Activated naive CD8-positive, alpha-beta T cell (primary cell): Measurements from ENCODE around the gene MYO15A.

Source experiments
- H3K27ac Mint-ChIP-seq: one replicate; pipeline ENCODE4 v1.8.0; 2021; ENCODE audit warnings: mixed read lengths
- H3K27me3 Mint-ChIP-seq: one replicate; pipeline ENCODE4 v1.8.0; 2021; ENCODE audit warnings: mixed read lengths
- H3K36me3 Mint-ChIP-seq: one replicate; pipeline ENCODE4 v1.8.0; 2021; ENCODE audit warnings: mixed read lengths
- H3K4me1 Mint-ChIP-seq: one replicate; pipeline ENCODE4 v1.8.0; 2021; ENCODE audit warnings: low read depth, mixed read lengths
- H3K4me3 Mint-ChIP-seq: one replicate; pipeline ENCODE4 v1.8.0; 2021; ENCODE audit warnings: mild to moderate bottlenecking, mixed read lengths
- H3K9me3 Mint-ChIP-seq: one replicate; pipeline ENCODE4 v1.8.0; 2021; ENCODE audit warnings: low read depth, mixed read lengths

The MYO15A gene

GRCh38 chr17:18115517-18115916 is 7.0 kb downstream of the MYO15A start:
- Mint-ChIP-seq H3K4me1 (no peaks in the 10 kb centered on the region), H3K27ac (no peak overlapping the region), H3K36me3 (no peaks in the 10 kb centered on the region), H3K27me3 (no peaks in the 10 kb centered on the region), H3K9me3 (no peaks in the 10 kb centered on the region), H3K4me3 (no peak overlapping the region)

GRCh38 chr17:18116078-18116477 is 7.5 kb downstream of the MYO15A start:
- Mint-ChIP-seq H3K9me3 (no peaks in the 10 kb centered on the region), H3K4me1 (no peaks in the 10 kb centered on the region), H3K4me3 (no peak overlapping the region), H3K36me3 (no peaks in the 10 kb centered on the region), H3K27ac (no peak overlapping the region), H3K27me3 (no peaks in the 10 kb centered on the region)

GRCh38 chr17:18117533-18117932 is 9.0 kb downstream of the MYO15A start:
- H3K9me3 Mint-ChIP-seq, result no peaks in the 10 kb centered on the region
- H3K4me1 Mint-ChIP-seq, result no peaks in the 10 kb centered on the region

GRCh38 chr17:18117982-18118975 is 9.7 kb downstream of the MYO15A start:
- Mint-ChIP-seq H3K4me1 (no peaks in the 10 kb centered on the region), H3K27me3 (no peaks in the 10 kb centered on the region), H3K9me3 (no peaks in the 10 kb centered on the region), H3K4me3 (no peak overlapping the region), H3K27ac (no peak overlapping the region), H3K36me3 (no peaks in the 10 kb centered on the region)

More at GRCh38 chr17:18117533-18117932, 9.0 kb downstream of the MYO15A start:
- Mint-ChIP-seq H3K36me3 (no peaks in the 10 kb centered on the region), H3K27ac (no peak overlapping the region), H3K4me3 (no peak overlapping the region), H3K27me3 (no peaks in the 10 kb centered on the region)

- H3K9me3 Mint-ChIP-seq, result no peaks in the 10 kb centered on the region
- H3K4me3 Mint-ChIP-seq, result no peak overlapping the region
- no peaks in the 10 kb centered on the region for H3K27me3 Mint-ChIP-seq
- no peaks in the 10 kb centered on the region for H3K4me1 Mint-ChIP-seq
- H3K27ac Mint-ChIP-seq, result no peak overlapping the region
- no peaks in the 10 kb centered on the region for H3K36me3 Mint-ChIP-seq
These were observed 10.7 kb downstream of the MYO15A start for GRCh38 chr17:18119166-18119745.

GRCh38 chr17:18119938-18120337 is 11.4 kb downstream of the MYO15A start:
- Mint-ChIP-seq H3K27me3 (no peaks in the 10 kb centered on the region), H3K9me3 (no peaks in the 10 kb centered on the region), H3K36me3 (no peaks in the 10 kb centered on the region), H3K4me1 (no peaks in the 10 kb centered on the region), H3K4me3 (no peak overlapping the region), H3K27ac (no peak overlapping the region)

- Mint-ChIP-seq H3K36me3 (no peaks in the 10 kb centered on the region), H3K9me3 (no peaks in the 10 kb centered on the region), H3K4me3 (no peak overlapping the region), H3K4me1 (no peaks in the 10 kb centered on the region), H3K27ac (no peak overlapping the region), H3K27me3 (no peaks in the 10 kb centered on the region)
These were observed 12.0 kb downstream of the MYO15A start for GRCh38 chr17:18120461-18121017.

GRCh38 chr17:18121144-18121910 is 12.8 kb downstream of the MYO15A start:
- no peak overlapping the region for H3K27ac Mint-ChIP-seq
- no peaks in the 10 kb centered on the region for H3K27me3 Mint-ChIP-seq
- no peak overlapping the region for H3K4me3 Mint-ChIP-seq
- H3K9me3 Mint-ChIP-seq, result no peaks in the 10 kb centered on the region
- H3K4me1 Mint-ChIP-seq, result no peaks in the 10 kb centered on the region
- no peaks in the 10 kb centered on the region for H3K36me3 Mint-ChIP-seq

GRCh38 chr17:18122990-18123753 is 14.6 kb downstream of the MYO15A start:
- H3K27ac Mint-ChIP-seq, result no peak overlapping the region
- no peak overlapping the region for H3K4me3 Mint-ChIP-seq
- no peaks in the 10 kb centered on the region for H3K27me3 Mint-ChIP-seq
- H3K4me1 Mint-ChIP-seq, result no peaks in the 10 kb centered on the region
- no peaks in the 10 kb centered on the region for H3K36me3 Mint-ChIP-seq
- no peaks in the 10 kb centered on the region for H3K9me3 Mint-ChIP-seq

- no peaks in the 10 kb centered on the region for H3K9me3 Mint-ChIP-seq
These were observed 16.0 kb downstream of the MYO15A start for GRCh38 chr17:18124345-18125126.

GRCh38 chr17:18129041-18129502 is 20.5 kb downstream of the MYO15A start:
- Mint-ChIP-seq H3K9me3 (no peaks in the 10 kb centered on the region), H3K36me3 (no peaks in the 10 kb centered on the region), H3K27me3 (no peaks in the 10 kb centered on the region)

More at GRCh38 chr17:18124345-18125126, 16.0 kb downstream of the MYO15A start:
- Mint-ChIP-seq H3K27ac (no peak overlapping the region), H3K27me3 (no peaks in the 10 kb centered on the region), H3K4me3 (no peak overlapping the region), H3K4me1 (no peaks in the 10 kb centered on the region), H3K36me3 (no peaks in the 10 kb centered on the region)

GRCh38 chr17:18132711-18133110 is 24.2 kb downstream of the MYO15A start:
- Mint-ChIP-seq H3K4me3 (no peak overlapping the region), H3K4me1 (no peaks in the 10 kb centered on the region), H3K27me3 (no peaks in the 10 kb centered on the region), H3K9me3 (no peaks in the 10 kb centered on the region), H3K27ac (no peak overlapping the region), H3K36me3 (no peaks in the 10 kb centered on the region)

More at GRCh38 chr17:18129041-18129502, 20.5 kb downstream of the MYO15A start:
- no peaks in the 10 kb centered on the region for H3K4me1 Mint-ChIP-seq
- no peak overlapping the region for H3K27ac Mint-ChIP-seq
- no peak overlapping the region for H3K4me3 Mint-ChIP-seq

- no peak overlapping the region for H3K4me3 Mint-ChIP-seq
- no peak overlapping the region for H3K27ac Mint-ChIP-seq
- H3K9me3 Mint-ChIP-seq, result no peaks in the 10 kb centered on the region
- no peaks in the 10 kb centered on the region for H3K36me3 Mint-ChIP-seq
- peaks cover 3% of the 10 kb centered on the region for H3K4me1 Mint-ChIP-seq
- no peaks in the 10 kb centered on the region for H3K27me3 Mint-ChIP-seq
These were observed 27.8 kb downstream of the MYO15A start for GRCh38 chr17:18136357-18136756.
